DND-41 (cell line): ENCODE measurements around the gene NCK1.

ENCODE experiments used
- ATAC-seq: fragments of 200-7000 bp; cut with Tn5 transposase; 3 replicates; pipeline ENCODE4 v1.9.1; 2021; ENCODE audit warnings: low read depth; ENCODE audit not compliant: insufficient read depth
- DNase-seq: peaks from one replicate; pipeline ENCODE4 v3.0.0-alpha.2; 2020
- H2AFZ ChIP-seq: 2 replicates; pipeline ENCODE4 v1.6.0; 2012; ENCODE audit warnings: low read depth, low read length
- H3K27ac ChIP-seq: 2 replicates; pipeline ENCODE4 v1.5.1; 2012; ENCODE audit warnings: low read length, inconsistent platforms
- H3K27me3 ChIP-seq: fragments of 200-600 bp; sonication (generic); 2 replicates; pipeline ENCODE4 v1.6.0; 2012; ENCODE audit warnings: low read length, mild to moderate bottlenecking, inconsistent platforms; ENCODE audit not compliant: insufficient read depth, poor library complexity
- H3K36me3 ChIP-seq: 2 replicates; pipeline ENCODE4 v1.5.1; 2012; ENCODE audit warnings: low read length, inconsistent platforms; ENCODE audit not compliant: insufficient read depth
- H3K4me1 ChIP-seq: 2 replicates; pipeline ENCODE4 v1.5.1; 2012; ENCODE audit warnings: mild to moderate bottlenecking, low read length; ENCODE audit not compliant: insufficient read depth
- H3K4me2 ChIP-seq: 2 replicates; pipeline ENCODE4 v1.6.0; 2012; ENCODE audit warnings: mild to moderate bottlenecking, moderate library complexity, low read length, inconsistent platforms; ENCODE audit not compliant: insufficient read depth
- H3K4me3 ChIP-seq, 2 experiments: fragments of 200-600 bp in 1 of 2; shearing (Covaris generic) in 1 of 2; 2 replicates each; pipeline ENCODE4 v1.5.1; 2012 to 2016; ENCODE audit warnings: inconsistent platforms in 2 of 2, low read length in 2 of 2, mild to moderate bottlenecking in 2 of 2, low read depth in 1 of 2, moderate library complexity in 1 of 2
- H3K79me2 ChIP-seq: 2 replicates; pipeline ENCODE4 v1.6.0; 2012; ENCODE audit warnings: low read length, inconsistent platforms; ENCODE audit not compliant: insufficient read depth
- H3K9ac ChIP-seq: 2 replicates; pipeline ENCODE4 v1.6.0; 2012; ENCODE audit warnings: low read depth, mild to moderate bottlenecking, inconsistent platforms, low read length, moderate library complexity
- H3K9me3 ChIP-seq: 2 replicates; pipeline ENCODE4 v1.5.1; 2012; ENCODE audit warnings: low read length, moderate library complexity, mild to moderate bottlenecking, inconsistent platforms; ENCODE audit not compliant: insufficient read depth, severe bottlenecking
- H4K20me1 ChIP-seq: 2 replicates; pipeline ENCODE4 v1.6.0; 2012; ENCODE audit warnings: low read length; ENCODE audit not compliant: insufficient read depth
- EZH2 ChIP-seq: IDR thresholded peaks from 3 replicates; pipeline ENCODE4 v1.6.1; 2012; ENCODE audit warnings: borderline replicate concordance, low read depth, mild to moderate bottlenecking, moderate library complexity, low read length, inconsistent platforms; ENCODE audit not compliant: severe bottlenecking
- TF ChIP-seq, protein P1 (sequence below): IDR thresholded peaks from 2 replicates; pipeline ENCODE4 v1.5.1; 2012; ENCODE audit warnings: borderline replicate concordance, low read length, moderate library complexity, mild to moderate bottlenecking; ENCODE audit not compliant: poor library complexity, severe bottlenecking; ENCODE audit errors: extremely low read depth

Gene NCK1

DNA sequence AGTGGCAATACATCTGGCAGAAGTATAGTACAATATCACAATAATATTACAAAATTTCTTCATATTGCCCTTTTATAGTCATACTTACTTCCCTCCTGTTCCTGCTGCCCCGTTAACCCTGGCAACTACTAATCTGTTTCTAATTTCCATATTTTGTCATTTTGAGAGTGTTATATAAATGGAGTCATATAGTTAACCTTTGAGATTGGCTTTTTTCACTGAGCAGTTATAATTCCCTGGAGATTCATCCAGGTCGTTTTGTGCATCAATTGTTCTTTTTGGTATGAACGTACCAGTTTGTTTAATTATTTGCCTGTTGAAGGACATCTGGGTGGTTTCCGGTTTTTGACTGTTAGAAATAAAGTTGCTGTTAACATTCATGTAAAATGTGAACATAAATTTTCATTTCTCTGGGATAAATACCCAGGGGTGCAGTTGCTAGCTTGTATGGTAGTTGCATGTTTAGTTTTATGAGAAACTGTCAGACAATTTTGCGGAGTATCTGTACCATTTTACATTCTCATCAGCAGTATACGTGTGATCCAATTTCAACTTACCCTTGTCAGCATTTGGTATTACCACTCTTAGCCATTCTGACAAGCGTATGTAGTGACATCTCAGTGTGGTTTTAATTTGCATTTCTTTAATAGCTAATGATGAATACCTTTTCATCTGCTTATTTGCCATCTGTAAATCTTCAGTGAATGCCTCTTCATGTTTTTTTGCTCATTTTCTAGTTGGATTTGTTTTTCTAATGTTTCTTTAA is 63.6 kb downstream of the NCK1 start:
- Histone ChIP-seq H3K36me3 (peaks cover 25% of the 10 kb centered on the region), H3K9ac (no peak overlapping the region), H3K79me2 (peaks cover 91% of the 10 kb centered on the region), H2AFZ (no peak overlapping the region), H3K4me1 (peaks cover 5% of the 10 kb centered on the region; the same call in 1 of the 2 replicates), H3K4me2 (no peak overlapping the region), H4K20me1 (peaks cover 12% of the 10 kb centered on the region; the same call in 1 of the 2 replicates), H3K27ac (no peak overlapping the region), H3K9me3 (no peaks in the 10 kb centered on the region), H3K27me3 (no peaks in the 10 kb centered on the region), H3K4me3 (no peak overlapping the region)
- no peak for TF ChIP-seq EZH2
- TF ChIP-seq, protein P1, sequence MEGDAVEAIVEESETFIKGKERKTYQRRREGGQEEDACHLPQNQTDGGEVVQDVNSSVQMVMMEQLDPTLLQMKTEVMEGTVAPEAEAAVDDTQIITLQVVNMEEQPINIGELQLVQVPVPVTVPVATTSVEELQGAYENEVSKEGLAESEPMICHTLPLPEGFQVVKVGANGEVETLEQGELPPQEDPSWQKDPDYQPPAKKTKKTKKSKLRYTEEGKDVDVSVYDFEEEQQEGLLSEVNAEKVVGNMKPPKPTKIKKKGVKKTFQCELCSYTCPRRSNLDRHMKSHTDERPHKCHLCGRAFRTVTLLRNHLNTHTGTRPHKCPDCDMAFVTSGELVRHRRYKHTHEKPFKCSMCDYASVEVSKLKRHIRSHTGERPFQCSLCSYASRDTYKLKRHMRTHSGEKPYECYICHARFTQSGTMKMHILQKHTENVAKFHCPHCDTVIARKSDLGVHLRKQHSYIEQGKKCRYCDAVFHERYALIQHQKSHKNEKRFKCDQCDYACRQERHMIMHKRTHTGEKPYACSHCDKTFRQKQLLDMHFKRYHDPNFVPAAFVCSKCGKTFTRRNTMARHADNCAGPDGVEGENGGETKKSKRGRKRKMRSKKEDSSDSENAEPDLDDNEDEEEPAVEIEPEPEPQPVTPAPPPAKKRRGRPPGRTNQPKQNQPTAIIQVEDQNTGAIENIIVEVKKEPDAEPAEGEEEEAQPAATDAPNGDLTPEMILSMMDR = no peak
- ATAC-seq = no peak
- DNase-seq = no peak

DNA sequence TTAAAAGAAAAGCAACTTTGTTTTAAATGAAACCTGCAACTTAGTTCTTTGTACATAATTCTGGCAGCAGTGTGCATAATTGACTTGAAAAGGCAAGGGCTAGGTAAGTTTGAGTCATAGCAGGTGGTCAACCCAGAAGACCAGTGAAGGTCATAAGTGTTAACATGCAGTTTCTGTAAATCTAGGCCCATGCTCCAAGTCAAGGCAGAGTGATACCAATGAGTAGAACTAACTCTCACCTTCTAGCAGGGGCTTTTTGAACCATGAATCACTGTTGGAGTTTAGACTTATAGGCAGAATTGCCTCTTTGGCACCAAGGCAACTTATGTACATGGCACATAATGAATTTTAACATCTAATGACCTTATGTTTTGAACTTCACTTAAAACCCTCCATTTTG is 66.2 kb downstream of the NCK1 start:
- ATAC-seq (no peak), DNase-seq (no peak)
- Histone ChIP-seq H3K27ac (no peak overlapping the region), H3K4me2 (no peak overlapping the region), H2AFZ (no peak overlapping the region), H3K9ac (no peak overlapping the region), H3K36me3 (peaks cover 34% of the 10 kb centered on the region), H3K4me1 (no peaks in the 10 kb centered on the region), H4K20me1 (peaks cover 8% of the 10 kb centered on the region; the same call in 1 of the 2 replicates), H3K9me3 (no peaks in the 10 kb centered on the region), H3K79me2 (peaks cover 73% of the 10 kb centered on the region), H3K4me3 (no peak overlapping the region), H3K27me3 (no peaks in the 10 kb centered on the region)
- TF ChIP-seq EZH2 = no peak
- TF ChIP-seq, protein P1 = no peak

DNA sequence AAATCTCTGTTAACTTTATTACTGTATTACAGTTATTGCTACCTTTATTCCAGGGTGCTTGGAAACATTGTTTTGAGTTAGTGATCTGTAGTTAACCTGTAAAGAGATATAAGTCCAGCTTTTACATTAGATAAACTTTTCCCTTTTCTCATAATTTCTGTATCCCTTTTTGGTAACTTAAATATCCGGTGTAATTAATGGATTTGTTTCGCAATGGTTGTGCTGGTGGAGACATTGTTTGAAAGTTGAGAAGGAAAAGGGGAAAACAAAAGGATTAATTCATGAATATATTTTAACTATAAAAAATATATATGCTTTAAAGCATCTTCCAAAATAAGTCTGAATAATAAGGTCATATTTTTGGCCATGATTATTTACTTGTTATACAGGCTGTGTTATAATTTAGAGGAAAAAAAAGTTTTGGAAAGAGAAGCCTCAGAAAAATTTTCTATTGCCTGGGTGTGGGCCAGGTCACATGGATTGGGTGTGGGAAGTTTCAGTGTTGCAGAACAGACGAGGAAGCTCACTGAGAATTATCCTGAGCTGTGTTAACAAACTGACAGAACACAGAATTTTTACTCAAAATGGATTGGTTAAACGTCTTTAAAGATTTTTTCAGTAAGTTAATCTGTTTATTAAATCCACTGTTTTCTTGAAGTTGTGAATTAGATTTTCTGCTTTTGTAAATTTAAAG is 68.1 kb downstream of the NCK1 start:
- Histone ChIP-seq H3K4me2 (no peak overlapping the region), H2AFZ (no peak overlapping the region), H4K20me1 (peaks cover 8% of the 10 kb centered on the region; the same call in 1 of the 2 replicates), H3K27me3 (no peaks in the 10 kb centered on the region), H3K9ac (no peak overlapping the region), H3K9me3 (no peaks in the 10 kb centered on the region), H3K4me1 (no peaks in the 10 kb centered on the region), H3K27ac (no peak overlapping the region), H3K36me3 (peaks cover 50% of the 10 kb centered on the region), H3K4me3 (no peak overlapping the region), H3K79me2 (peaks cover 65% of the 10 kb centered on the region)
- DNase-seq (no peak), ATAC-seq (no peak)
- no peak for TF ChIP-seq EZH2
- TF ChIP-seq, protein P1 = no peak
